Kidney epithelial cell (primary cell): ENCODE measurements around the gene ALOX5AP. TPM values are rescaled to one million over a fixed set of nuclear protein-coding genes. Genes with fewer than 3 reads are reported as not detected.

ENCODE experiments used
- DNase-seq: peaks from one replicate; pipeline ENCODE4 v3.0.0-alpha.2; 2010; ENCODE audit warnings: low read depth
- H3K27me3 ChIP-seq: 2 replicates; pipeline ENCODE4 v1.6.0; 2011; ENCODE audit warnings: low read length; ENCODE audit not compliant: control insufficient read depth, insufficient read depth
- H3K36me3 ChIP-seq: 2 replicates; pipeline ENCODE4 v1.5.1; 2011; ENCODE audit warnings: low read length; ENCODE audit not compliant: control insufficient read depth, insufficient read depth
- H3K4me3 ChIP-seq: 2 replicates; pipeline ENCODE4 v1.5.1; 2011; ENCODE audit warnings: low read depth, mild to moderate bottlenecking, control low read depth, low read length
- total RNA-seq: library from RNA; depleted of rRNA; stranded (reverse); fragments of >200 nt; gene quantifications from 2 replicates; pipeline ENCODE4 v1.2.3, GENCODE V29; 2015
- TF ChIP-seq, protein P1 (sequence below): IDR thresholded peaks from 2 replicates; pipeline ENCODE4 v1.5.1; 2011; ENCODE audit warnings: mild to moderate bottlenecking, moderate library complexity, low read length, control low read depth, inconsistent platforms; ENCODE audit not compliant: insufficient read depth, poor library complexity, severe bottlenecking

Gene ALOX5AP
- total RNA-seq, 1 donor from 2014 or later: 96.0 TPM

DNA sequence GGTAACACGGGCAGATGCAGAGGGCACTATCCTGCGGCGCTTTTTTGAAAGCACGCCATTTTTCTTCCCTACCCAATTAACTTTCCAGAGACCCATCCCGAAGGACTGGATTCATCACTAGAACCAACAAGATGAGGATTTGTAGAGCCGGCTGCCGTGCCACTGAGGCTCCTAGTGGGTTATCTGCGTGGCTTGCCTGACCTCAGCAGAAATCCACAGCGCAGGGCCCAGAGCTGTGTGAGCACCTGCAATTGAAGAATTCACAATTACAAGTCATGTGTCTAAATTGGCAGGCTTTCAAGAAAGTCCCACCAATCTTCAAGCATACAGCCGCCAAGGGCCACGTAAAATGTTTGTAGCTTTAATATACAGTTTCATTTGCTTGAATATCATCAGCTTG lies 75.5 kb downstream of the ALOX5AP start:
- DNase-seq: no peak
- Histone ChIP-seq H3K4me3 (no peak overlapping the region), H3K36me3 (no peaks in the 10 kb centered on the region), H3K27me3 (no peaks in the 10 kb centered on the region)
- TF ChIP-seq, protein P1, sequence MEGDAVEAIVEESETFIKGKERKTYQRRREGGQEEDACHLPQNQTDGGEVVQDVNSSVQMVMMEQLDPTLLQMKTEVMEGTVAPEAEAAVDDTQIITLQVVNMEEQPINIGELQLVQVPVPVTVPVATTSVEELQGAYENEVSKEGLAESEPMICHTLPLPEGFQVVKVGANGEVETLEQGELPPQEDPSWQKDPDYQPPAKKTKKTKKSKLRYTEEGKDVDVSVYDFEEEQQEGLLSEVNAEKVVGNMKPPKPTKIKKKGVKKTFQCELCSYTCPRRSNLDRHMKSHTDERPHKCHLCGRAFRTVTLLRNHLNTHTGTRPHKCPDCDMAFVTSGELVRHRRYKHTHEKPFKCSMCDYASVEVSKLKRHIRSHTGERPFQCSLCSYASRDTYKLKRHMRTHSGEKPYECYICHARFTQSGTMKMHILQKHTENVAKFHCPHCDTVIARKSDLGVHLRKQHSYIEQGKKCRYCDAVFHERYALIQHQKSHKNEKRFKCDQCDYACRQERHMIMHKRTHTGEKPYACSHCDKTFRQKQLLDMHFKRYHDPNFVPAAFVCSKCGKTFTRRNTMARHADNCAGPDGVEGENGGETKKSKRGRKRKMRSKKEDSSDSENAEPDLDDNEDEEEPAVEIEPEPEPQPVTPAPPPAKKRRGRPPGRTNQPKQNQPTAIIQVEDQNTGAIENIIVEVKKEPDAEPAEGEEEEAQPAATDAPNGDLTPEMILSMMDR: no peak

Other genes starting within 250 kb of the ALOX5AP start
- 24.9 and 33.1 TPM in 2 replicates for gene USPL1, start 117.6 kb upstream of the ALOX5AP start, total RNA-seq
- gene MEDAG, start 170.7 kb downstream of the ALOX5AP start, total RNA-seq: 3.2 and 4.7 TPM in 2 replicates
- not detected in 2 replicates for gene TEX26, start 197.1 kb downstream of the ALOX5AP start, total RNA-seq